WTC11 (cell line): ENCODE results near the gene R3HCC1L. TPM values are rescaled to one million over a fixed set of nuclear protein-coding genes. Genes with fewer than 3 reads are reported as not detected.

Source experiments
- ATAC-seq: fragments of 200-7000 bp; cut with Tn5 transposase; 2 replicates; pipeline ENCODE4 v1.10.0; 2021; ENCODE audit warnings: mild to moderate bottlenecking, moderate library complexity
- CTCF ChIA-PET: fragments of 300-600 bp; sonication (Branson Sonifier 250); formaldehyde crosslinking; loops from one replicate; lab custom pipeline; 2021; ENCODE audit warnings: antibody characterized with exemption; lab: Charles Lee
- POLR2A ChIA-PET: fragments of 350-600 bp; sonication (Branson Sonifier 250); formaldehyde crosslinking; loops from one replicate; lab custom pipeline; 2021; ENCODE audit warnings: antibody characterized with exemption; lab: Charles Lee
- DNase-seq: peaks from one replicate; pipeline ENCODE4 v3.0.0; 2021; ENCODE audit warnings: low spot score
- H3K27ac Mint-ChIP-seq: 2 replicates; pipeline ENCODE4 v1.8.0; 2021; ENCODE audit warnings: mixed read lengths
- H3K27me3 Mint-ChIP-seq: 2 replicates; pipeline ENCODE4 v1.8.0; 2021; ENCODE audit warnings: low read depth, mild to moderate bottlenecking, moderate library complexity, mixed read lengths
- H3K36me3 Mint-ChIP-seq: 2 replicates; pipeline ENCODE4 v1.8.0; 2021; ENCODE audit warnings: mixed read lengths
- H3K4me1 Mint-ChIP-seq: 2 replicates; pipeline ENCODE4 v1.8.0; 2022; ENCODE audit warnings: mixed read lengths
- H3K4me3 Mint-ChIP-seq: 2 replicates; pipeline ENCODE4 v1.8.0; 2021; ENCODE audit warnings: mild to moderate bottlenecking, moderate library complexity, mixed read lengths
- H3K9me3 Mint-ChIP-seq: 2 replicates; pipeline ENCODE4 v1.8.0; 2021; ENCODE audit warnings: mixed read lengths
- AFF4 ChIP-seq: sonication (generic); formaldehyde crosslinking; IDR thresholded peaks from 2 replicates; pipeline ENCODE4 v1.8.1; 2023; ENCODE audit warnings: mild to moderate bottlenecking, missing genetic modification reagents, borderline replicate concordance
- ATF3 ChIP-seq: sonication (generic); formaldehyde crosslinking; conservative IDR thresholded peaks from 2 replicates; pipeline ENCODE4 v1.8.1; 2022; ENCODE audit warnings: mild to moderate bottlenecking, missing genetic modification reagents
- CTCF ChIP-seq: fragments of 200-600 bp; IDR thresholded peaks from 2 replicates; pipeline ENCODE4 v1.8.0; 2022; ENCODE audit warnings: antibody characterized with exemption
- GABPB1 ChIP-seq: sonication (generic); formaldehyde crosslinking; IDR thresholded peaks from 2 replicates; pipeline ENCODE4 v1.8.1; 2023; ENCODE audit warnings: mild to moderate bottlenecking, missing genetic modification reagents
- HMGA2 ChIP-seq: fragments of 250-450 bp; sonication (Bioruptor Pico); IDR thresholded peaks from 2 replicates; pipeline ENCODE4 v1.4.0; 2021; ENCODE audit warnings: mild to moderate bottlenecking, moderate library complexity
- NR2C2 ChIP-seq: sonication (generic); formaldehyde crosslinking; IDR thresholded peaks from 2 replicates; pipeline ENCODE4 v1.8.0; 2022; ENCODE audit warnings: mild to moderate bottlenecking, missing genetic modification reagents
- SP1 ChIP-seq: sonication (generic); formaldehyde crosslinking; conservative IDR thresholded peaks from 2 replicates; pipeline ENCODE4 v1.8.1; 2022; ENCODE audit warnings: missing genetic modification reagents
- USF2 ChIP-seq: sonication (generic); formaldehyde crosslinking; IDR thresholded peaks from 2 replicates; pipeline ENCODE4 v1.8.1; 2023; ENCODE audit warnings: mild to moderate bottlenecking, missing genetic modification reagents, moderate library complexity
- total RNA-seq: library from RNA; stranded (reverse); gene quantifications from 3 replicates; pipeline ENCODE4 v1.2.3, GENCODE V29; 2021
- TF ChIP-seq, protein P1 (sequence below): sonication (generic); formaldehyde crosslinking; IDR thresholded peaks from 2 replicates; pipeline ENCODE4 v1.8.0; 2023; ENCODE audit warnings: missing genetic modification reagents, mild to moderate bottlenecking, borderline replicate concordance

Gene R3HCC1L
- total RNA-seq, 1 experiment from 2014 or later = 14.7 TPM

DNA sequence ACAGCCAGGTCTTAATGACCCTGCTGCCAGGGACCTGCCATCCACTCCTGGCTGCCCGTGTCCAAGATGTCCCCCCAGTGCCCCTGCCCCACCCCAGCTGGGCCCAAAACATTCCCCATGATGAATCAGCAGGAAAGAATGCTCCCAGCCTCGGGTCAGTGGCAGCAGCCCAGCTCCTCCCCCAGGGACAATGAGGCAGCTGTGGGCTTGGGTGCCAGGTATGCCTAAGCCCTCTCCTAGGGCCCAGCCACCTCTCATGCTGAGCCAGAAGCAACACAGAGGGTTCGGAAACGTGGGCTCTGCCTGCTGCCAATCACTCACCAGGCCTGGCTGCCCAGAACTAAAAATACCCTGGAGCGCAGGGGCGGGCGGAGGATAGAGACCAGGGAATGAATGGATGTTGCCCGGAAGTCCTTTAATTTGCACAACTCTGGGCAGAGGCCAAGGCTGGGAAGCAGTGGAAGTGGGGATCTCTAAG is 135.0 kb downstream of the R3HCC1L start:
- Mint-ChIP-seq H3K27ac (no peak overlapping the region), H3K9me3 (peaks cover 1% of the 10 kb centered on the region; the same call in 1 of the 2 replicates), H3K27me3 (peaks cover 24% of the 10 kb centered on the region), H3K4me3 (peak overlapping the region; percentile 74), H3K36me3 (no peaks in the 10 kb centered on the region), H3K4me1 (peaks cover 38% of the 10 kb centered on the region)
- DNase-seq (no peak), ATAC-seq (no peak)
- TF ChIP-seq USF2 (CRISPR knock-in tag) (no peak), CTCF (no peak), NR2C2 (CRISPR knock-in tag) (no peak)
- TF ChIP-seq, protein P1, sequence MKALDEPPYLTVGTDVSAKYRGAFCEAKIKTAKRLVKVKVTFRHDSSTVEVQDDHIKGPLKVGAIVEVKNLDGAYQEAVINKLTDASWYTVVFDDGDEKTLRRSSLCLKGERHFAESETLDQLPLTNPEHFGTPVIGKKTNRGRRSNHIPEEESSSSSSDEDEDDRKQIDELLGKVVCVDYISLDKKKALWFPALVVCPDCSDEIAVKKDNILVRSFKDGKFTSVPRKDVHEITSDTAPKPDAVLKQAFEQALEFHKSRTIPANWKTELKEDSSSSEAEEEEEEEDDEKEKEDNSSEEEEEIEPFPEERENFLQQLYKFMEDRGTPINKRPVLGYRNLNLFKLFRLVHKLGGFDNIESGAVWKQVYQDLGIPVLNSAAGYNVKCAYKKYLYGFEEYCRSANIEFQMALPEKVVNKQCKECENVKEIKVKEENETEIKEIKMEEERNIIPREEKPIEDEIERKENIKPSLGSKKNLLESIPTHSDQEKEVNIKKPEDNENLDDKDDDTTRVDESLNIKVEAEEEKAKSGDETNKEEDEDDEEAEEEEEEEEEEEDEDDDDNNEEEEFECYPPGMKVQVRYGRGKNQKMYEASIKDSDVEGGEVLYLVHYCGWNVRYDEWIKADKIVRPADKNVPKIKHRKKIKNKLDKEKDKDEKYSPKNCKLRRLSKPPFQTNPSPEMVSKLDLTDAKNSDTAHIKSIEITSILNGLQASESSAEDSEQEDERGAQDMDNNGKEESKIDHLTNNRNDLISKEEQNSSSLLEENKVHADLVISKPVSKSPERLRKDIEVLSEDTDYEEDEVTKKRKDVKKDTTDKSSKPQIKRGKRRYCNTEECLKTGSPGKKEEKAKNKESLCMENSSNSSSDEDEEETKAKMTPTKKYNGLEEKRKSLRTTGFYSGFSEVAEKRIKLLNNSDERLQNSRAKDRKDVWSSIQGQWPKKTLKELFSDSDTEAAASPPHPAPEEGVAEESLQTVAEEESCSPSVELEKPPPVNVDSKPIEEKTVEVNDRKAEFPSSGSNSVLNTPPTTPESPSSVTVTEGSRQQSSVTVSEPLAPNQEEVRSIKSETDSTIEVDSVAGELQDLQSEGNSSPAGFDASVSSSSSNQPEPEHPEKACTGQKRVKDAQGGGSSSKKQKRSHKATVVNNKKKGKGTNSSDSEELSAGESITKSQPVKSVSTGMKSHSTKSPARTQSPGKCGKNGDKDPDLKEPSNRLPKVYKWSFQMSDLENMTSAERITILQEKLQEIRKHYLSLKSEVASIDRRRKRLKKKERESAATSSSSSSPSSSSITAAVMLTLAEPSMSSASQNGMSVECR (CRISPR knock-in tag) = no peak
- ChIA-PET POLR2A (no interaction called here), CTCF (interaction anchor here (1.6 to 13.7 kb wide), 2 partner anchors 40 to 43 kb away, joined by 9 to 204 read pairs; no protein-coding TSS in a partner anchor)

DNA sequence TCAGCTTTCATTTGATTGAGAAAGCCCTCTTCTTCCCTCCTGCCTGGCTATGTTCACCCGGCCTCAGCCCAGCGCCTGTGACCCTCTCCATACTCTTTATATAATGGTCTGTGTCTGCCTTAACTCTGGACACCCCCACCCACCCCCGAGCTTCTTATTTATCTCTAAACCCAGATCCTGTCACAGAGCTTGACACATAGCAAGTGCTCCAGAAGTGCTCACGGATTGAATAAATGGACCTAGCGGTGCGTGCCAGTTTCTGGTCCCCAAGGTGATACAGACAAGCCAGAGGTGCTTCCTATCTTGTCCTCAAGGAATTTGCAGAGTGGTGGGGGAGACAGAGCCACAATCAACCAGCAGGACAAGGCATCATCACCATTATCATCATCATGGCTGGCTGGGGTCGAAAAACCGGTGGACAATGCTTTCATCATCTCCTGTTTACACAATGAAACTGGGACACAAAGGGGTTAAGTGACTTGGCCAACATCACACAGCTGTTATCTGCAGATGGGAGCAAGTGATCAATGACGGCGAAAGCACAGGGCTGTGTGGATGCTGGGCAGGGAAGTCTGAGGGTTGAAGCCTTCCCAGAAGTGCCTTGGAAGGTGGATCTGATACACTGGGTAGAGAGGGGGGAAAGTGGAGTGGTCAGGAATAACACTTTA is 135.8 kb downstream of the R3HCC1L start:
- CTCF ChIA-PET = interaction anchor here (13.7 kb wide), 1 partner anchor 39 kb away, joined by 204 read pairs; no protein-coding TSS in a partner anchor
- no peak for DNase-seq
- Mint-ChIP-seq H3K27ac (no peak overlapping the region), H3K4me1 (peaks cover 38% of the 10 kb centered on the region), H3K36me3 (no peaks in the 10 kb centered on the region), H3K27me3 (peaks cover 27% of the 10 kb centered on the region), H3K9me3 (peaks cover 3% of the 10 kb centered on the region; the same call in 1 of the 2 replicates), H3K4me3 (no peak overlapping the region)
- POLR2A ChIA-PET = no interaction called here
- ATAC-seq = no peak
- TF ChIP-seq CTCF (no peak), AFF4 (CRISPR knock-in tag) (no peak), ATF3 (no peak), SP1 (CRISPR knock-in tag) (no peak), HMGA2 (CRISPR knock-in tag) (no peak), GABPB1 (peak; percentile 97)
- TF ChIP-seq, all 79 proteins: peak for 1
